Ammon's horn (tissue), 1 donor: ENCODE results near the gene C6orf89.
"Not testable (repeated sequence)": the region's sequence is repeated elsewhere in the genome, so short reads cannot be mapped to it uniquely, and the experiment has no call there.

Experiments used
- DNase-seq: peaks from one replicate; pipeline ENCODE4 v3.0.0-alpha.2; 2016; ENCODE audit warnings: low spot score

C6orf89 gene

GRCh38 chr6:36924778-36925374 is 39.1 kb downstream of the C6orf89 start:
- no peak for DNase-seq

DNA sequence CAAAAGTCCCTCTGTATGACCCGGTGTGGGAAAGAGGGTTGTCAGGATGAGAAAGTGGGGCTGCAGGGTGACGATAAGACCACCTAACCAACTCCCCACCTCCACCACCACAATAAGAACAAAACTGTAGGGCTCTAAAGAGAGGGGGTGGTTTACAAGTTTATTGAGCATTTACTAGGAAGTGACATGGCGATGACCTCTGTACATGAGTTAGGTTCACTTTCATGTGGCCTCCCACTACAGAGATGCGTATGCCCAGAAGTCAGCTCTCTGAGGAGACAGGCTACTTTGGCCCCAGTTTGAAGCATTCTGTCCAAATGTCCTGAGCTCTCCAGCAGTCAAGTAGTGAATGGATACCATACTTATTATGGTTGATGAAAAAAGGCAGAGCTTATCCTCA is 40.1 kb downstream of the C6orf89 start:
- no peak for DNase-seq

GRCh38 chr6:36926708-36927513 is 41.2 kb downstream of the C6orf89 start:
- no peak for DNase-seq

GRCh38 chr6:36927691-36928546 is 42.2 kb downstream of the C6orf89 start:
- DNase-seq: no peak

DNA sequence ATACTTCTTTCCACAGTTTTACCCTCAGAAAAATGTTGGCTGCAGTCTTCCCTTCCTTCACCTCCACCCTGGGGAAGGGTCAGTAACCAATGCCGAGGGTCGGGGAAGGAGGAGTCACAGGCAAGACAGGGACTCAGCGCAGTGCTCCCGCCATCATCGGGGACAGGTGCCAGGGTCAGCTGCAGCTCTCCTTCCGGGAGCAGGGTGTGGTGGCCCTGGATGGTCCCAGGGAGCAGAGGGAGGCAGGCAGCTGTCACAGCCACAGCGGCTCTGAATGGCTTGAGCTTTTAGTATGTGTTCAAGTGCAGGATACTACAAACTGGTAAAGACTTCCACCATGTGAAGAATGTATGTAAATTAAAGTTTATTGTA is 42.8 kb downstream of the C6orf89 start:
- no peak for DNase-seq

- no peak for DNase-seq
These were observed 43.4 kb downstream of the C6orf89 start for GRCh38 chr6:36929152-36929551.

- DNase-seq: no peak
These were observed 43.9 kb downstream of the C6orf89 start for GRCh38 chr6:36929607-36930006.

DNA sequence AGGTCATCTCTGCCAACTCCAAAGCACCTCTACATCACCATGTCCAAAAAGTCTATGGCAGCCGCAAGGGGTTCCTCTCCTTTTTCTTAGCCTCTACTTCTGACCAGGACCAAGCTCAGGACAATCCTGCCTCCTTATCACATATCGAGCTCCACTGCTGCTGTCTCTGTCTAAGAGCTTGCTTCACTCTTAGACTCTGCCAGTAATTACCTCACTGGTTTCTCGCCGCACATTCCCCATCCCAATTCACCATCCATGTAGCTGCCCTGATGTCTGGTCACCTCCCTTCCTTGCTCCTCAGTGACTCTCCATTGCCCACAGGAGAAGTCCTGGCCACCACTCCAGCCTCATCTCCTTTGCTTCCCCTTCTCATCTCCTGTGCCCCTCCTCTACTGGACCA is 44.7 kb downstream of the C6orf89 start:
- no peak for DNase-seq

- DNase-seq: no peak
These were observed 47.4 kb downstream of the C6orf89 start for GRCh38 chr6:36933102-36933501.

DNA sequence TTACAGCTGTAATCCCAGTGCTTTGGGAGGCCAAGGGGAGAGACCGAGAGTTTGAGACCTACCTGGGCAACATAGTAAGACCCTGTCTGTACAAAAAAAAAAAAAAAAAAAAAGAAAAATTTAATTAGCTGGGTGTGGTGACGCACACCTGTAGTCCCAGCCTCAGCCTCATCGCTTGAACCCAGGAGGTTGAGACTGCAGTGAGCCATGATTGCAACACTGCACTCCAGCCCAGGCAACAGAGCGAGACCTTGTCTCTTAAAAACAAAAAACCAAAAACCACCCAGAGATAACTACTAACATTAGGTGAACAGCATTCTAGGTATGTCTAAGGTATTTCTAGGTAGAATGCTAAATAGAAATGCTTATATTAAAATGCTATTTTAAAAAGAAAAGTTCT is 47.8 kb downstream of the C6orf89 start:
- DNase-seq: no peak

- DNase-seq: no peak
These were observed 49.1 kb downstream of the C6orf89 start for GRCh38 chr6:36934901-36935300.

- no peak for DNase-seq
These were observed 51.1 kb downstream of the C6orf89 start for GRCh38 chr6:36936824-36937223.

DNA sequence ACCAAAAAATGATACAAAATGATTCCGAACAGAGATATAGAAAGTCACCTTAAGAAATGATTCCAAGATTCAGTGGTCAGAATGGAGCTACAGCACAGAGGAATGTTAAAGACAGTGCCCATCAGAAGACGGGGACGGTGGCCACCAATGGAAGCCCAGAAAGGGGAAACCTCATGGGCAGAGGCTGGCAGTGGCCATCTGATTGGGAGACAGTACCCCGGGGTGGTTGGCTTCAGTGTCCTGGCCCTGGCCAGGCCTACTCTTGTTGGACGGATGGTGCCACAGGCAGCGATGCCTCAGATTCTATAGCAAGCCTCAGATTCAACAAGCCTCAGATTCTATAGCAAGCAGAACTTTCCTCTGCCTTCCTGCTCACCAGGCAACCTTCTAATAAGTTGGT is 52.1 kb downstream of the C6orf89 start:
- DNase-seq: no peak

DNA sequence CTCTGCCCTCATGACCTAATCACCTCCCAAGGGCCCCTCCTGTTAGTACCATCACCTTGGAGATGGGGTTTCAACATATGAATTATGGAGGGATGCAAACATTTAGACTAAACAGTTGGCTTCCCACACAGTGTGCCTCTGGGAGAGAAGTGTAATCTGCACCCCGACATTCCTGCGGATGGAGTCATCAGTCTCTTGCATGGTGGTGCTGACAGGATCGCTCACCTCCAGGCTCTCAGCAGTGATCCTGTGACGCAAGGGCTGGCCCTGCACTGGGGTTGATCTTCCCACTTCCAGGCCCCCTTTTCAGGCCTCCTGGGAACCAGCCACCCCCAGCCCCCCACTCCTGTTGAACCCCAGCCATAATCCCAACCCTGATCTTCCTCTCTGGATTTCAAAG is 52.8 kb downstream of the C6orf89 start:
- DNase-seq: no peak

DNA sequence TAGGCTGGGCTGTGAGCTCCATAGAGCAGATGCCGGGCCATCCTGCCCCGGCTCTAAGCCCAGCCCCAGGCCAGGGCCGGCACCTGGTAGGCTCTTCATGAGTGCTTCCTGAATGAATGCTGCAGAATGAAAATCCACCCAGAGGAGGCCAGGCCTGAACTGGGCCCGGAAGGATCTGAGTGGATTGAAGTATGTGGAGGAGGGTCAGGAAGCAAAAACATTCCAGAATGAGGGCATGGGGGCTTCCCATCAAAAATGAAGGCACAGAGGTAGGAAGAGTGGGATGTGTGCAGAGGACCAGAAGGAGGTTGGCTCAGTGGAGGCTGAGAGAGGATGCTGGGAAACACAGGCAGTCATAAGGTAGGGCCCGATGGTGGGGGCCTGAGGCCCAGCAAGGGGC is 53.3 kb downstream of the C6orf89 start:
- DNase-seq: not testable (repeated sequence)

DNA sequence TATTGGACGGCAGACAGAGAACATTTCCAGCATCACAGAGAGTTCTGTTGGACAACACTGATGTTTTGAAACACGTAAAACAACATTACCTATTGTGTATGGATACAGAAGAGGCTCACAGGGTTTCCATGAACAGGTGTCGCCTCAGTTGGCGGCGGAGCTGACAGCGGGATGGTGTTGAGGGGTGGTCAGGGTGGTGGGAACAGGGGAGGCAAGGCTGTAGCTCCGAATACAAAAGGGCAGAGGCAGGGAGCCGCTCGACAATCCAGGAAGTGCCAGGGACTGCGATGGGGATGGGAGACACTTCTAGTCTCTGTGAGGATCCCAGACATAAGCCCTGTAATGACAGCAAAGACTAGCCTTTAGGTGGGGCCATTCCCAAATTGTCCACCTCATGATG is 54.3 kb downstream of the C6orf89 start:
- DNase-seq: no peak

- DNase-seq: not testable (repeated sequence)
These were observed 55.8 kb downstream of the C6orf89 start for GRCh38 chr6:36941561-36941960.

DNA sequence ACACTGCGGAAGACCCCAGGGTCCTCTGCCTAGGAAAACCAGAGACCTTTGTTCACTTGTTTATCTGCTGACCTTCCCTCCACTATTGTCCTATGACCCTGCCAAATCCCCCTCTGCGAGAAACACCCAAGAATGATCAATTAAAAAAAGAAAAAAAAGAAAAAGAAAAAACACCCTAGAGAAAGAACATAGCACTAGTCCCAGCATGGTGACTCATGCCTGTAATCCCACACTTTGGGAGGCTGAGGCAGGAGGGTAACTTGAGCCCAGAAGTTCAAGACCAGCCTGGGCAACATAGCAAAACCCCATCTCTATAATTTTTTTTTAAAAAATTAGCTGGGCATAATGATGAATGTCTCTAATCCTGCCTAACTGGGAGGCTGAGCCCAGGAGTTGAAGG is 56.6 kb downstream of the C6orf89 start:
- not testable (repeated sequence) for DNase-seq

DNA sequence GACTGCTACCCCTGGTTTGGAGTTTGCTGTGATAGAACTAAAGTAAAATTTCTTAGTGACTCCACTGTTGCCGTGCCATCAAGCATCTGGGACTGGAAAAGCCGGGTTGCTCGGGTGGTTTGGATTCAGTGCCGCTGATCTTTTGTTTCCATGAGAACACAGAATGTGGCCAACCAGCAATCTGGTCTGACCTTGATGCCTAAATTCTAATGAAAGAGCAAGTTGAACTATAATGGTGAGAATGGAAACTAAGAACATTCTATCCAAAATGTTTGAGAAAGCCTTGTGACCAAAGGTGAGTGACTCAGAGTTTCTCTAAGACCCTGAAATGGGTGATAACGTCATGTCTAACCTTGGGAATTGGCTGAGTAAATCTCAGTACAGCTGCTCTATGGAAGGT is 58.9 kb downstream of the C6orf89 start:
- DNase-seq: no peak

DNA sequence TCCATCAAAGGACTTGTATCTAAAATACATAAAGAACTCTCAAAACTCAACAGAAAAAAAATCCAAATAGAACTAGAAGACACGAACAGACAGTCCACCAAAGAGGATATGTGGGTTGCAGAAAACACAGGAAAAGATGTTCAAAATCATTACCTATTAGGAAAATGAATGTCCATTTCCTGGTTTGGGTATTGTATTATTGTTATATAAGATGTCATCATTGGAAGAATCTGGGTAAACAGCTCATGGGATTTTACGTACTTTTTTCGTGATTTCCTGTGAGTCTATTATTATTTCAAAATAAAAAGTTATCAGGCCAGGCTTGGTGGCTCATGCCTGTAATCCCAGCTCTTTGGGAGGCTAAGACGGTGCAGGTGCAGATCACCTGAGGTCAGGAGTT is 59.5 kb downstream of the C6orf89 start:
- no peak for DNase-seq

DNA sequence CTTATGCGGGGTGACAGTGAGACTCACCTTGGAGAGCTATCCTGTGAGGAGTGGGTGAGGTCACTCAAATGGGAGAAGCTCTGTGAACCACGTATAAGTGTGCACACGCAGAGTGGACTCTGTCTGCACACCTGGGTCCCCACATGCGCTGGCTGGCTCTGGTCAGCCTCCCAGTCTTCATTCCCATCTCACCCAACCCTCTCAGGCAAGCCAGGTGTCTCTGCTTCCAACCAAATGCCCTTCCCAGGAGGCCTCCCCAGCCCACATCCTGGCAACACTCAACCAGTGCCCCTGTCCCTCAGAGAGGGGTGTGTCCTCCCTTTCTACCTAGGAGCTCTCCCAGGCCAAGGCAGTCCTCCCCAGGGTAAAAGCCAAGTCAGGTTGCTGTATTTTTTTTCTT is 60.8 kb downstream of the C6orf89 start:
- DNase-seq: no peak

DNA sequence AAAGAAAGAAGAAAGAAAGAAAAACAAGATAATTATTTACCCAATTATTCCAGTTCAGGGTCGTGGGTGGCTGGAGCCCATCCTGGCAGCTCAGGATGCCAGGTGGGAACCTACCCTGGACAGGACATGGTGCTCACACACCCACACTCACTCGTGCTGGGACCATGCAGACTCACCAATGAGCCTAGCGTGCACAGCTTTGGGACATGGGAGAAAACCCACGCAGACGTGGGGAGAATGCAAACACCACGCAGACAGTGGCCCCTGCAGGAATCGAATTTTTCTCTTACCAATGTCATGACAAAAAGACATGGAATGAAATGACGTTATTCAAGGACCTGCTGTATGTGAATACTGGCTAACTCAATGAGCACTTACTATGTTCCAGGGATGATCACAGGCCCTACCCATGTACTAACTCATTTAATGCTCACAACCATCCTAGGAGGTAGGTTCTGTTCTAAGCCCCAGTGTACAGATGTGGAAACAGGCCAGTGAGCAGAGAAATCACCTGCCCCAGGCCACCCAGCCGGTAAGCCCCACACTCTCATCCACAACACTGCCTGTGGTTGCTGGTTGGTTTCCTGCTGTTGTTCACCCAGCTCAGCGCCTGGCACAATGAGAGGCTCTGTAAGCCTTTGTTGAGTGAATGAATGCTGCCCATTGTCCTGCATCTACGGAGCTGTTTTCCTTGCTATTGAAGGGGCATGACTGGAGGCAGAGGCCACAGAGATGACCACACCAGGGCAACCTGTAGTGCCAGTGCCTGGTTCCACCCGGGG is 62.0 kb downstream of the C6orf89 start:
- DNase-seq: peak; percentile 94
